NCI-H1436 treated with DMSO at 0.1 percent for 48 hours (cell line): ENCODE data around the gene LYPD3.

ENCODE experiments used
- DNase-seq: peaks from one replicate; lab custom pipeline; 2025; lab: John Stamatoyannopoulos, UW

The LYPD3 gene

GRCh38 chr19:43485951-43486350 is 20.5 kb upstream of the LYPD3 start:
- no peak for DNase-seq

- no peak for DNase-seq
These were observed 17.9 kb upstream of the LYPD3 start for GRCh38 chr19:43483281-43483680.

GRCh38 chr19:43482193-43482592 is 16.8 kb upstream of the LYPD3 start:
- no peak for DNase-seq

- no peak for DNase-seq
These were observed 16.3 kb upstream of the LYPD3 start for GRCh38 chr19:43481701-43482100.

GRCh38 chr19:43480574-43480973 is 15.2 kb upstream of the LYPD3 start:
- DNase-seq: no peak

GRCh38 chr19:43479961-43480561 is 14.7 kb upstream of the LYPD3 start:
- no peak for DNase-seq

GRCh38 chr19:43479226-43479625 is 13.8 kb upstream of the LYPD3 start:
- DNase-seq: no peak

GRCh38 chr19:43478323-43478722 is 12.9 kb upstream of the LYPD3 start:
- DNase-seq: no peak

- no peak for DNase-seq
These were observed 11.2 kb upstream of the LYPD3 start for GRCh38 chr19:43476606-43477005.

GRCh38 chr19:43474986-43475705 is 9.7 kb upstream of the LYPD3 start:
- peak; percentile 65 for DNase-seq

- DNase-seq: no peak
These were observed 9.1 kb upstream of the LYPD3 start for GRCh38 chr19:43474487-43474886.

GRCh38 chr19:43471091-43471490 is 5.7 kb upstream of the LYPD3 start:
- no peak for DNase-seq

- DNase-seq: no peak
These were observed 4.9 kb upstream of the LYPD3 start for GRCh38 chr19:43470288-43470687.

- DNase-seq: no peak
These were observed 3.7 kb upstream of the LYPD3 start for GRCh38 chr19:43469160-43469480.

- no peak for DNase-seq
These were observed 3.1 kb upstream of the LYPD3 start for GRCh38 chr19:43468354-43469159.

GRCh38 chr19:43467730-43468129 is 2.3 kb upstream of the LYPD3 start:
- no peak for DNase-seq

GRCh38 chr19:43467276-43467675 is 1.9 kb upstream of the LYPD3 start:
- no peak for DNase-seq

GRCh38 chr19:43466793-43467192 is 1.4 kb upstream of the LYPD3 start:
- no peak for DNase-seq

- no peak for DNase-seq
These were observed 1.2 kb downstream of the LYPD3 start for GRCh38 chr19:43464134-43464775.

- peak; percentile 76 for DNase-seq
These were observed 1.9 kb downstream of the LYPD3 start for GRCh38 chr19:43463381-43464133.

GRCh38 chr19:43462785-43463380 is 2.5 kb downstream of the LYPD3 start:
- no peak for DNase-seq

GRCh38 chr19:43462383-43462782 is 3.0 kb downstream of the LYPD3 start:
- no peak for DNase-seq
